ENCODE measurements around the gene RNF144B. TPM values are rescaled to one million over a fixed set of nuclear protein-coding genes. Genes with fewer than 3 reads are reported as not detected.

Gene RNF144B
- total RNA-seq, 1 donor from 2014 or later = 13.7 TPM

DNA sequence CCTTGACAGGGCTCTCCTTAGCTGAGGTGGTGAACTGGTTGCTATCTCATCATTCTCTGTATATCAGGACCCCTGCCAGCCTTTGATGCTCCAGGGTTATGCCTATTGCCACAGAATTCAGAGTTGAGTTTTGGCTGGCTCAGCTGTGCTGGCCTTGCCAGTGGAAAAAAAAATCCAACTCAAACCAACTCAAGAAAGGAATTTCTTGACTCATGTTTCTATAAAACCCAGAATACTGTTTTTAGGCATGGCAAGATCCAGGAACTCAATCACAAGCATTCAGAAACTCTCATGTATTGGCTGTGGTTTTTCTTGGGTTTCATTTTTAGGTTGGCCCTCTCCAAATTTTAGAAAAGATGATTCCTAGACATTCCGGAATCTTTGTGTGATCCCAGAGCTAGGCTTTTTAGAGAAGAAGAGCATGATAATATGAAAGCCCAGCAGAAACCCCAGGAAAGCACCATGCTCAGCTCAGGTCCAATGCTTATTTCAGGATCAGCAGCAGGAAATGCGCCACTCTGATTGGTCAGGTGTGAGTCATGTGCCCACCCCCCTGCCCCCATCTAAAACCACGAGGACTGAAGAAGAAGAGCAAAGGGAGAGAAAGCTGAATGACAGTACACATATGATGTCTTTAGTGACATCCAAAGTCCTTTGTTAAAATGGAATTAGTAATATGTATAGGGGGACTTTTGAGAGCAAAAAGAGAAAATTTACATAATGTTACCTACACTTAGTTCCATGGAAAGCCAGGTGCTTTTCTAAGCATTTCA lies 122.9 kb downstream of the RNF144B start:
- DNase-seq (ENCODE audit: low spot score) = no peak

DNA sequence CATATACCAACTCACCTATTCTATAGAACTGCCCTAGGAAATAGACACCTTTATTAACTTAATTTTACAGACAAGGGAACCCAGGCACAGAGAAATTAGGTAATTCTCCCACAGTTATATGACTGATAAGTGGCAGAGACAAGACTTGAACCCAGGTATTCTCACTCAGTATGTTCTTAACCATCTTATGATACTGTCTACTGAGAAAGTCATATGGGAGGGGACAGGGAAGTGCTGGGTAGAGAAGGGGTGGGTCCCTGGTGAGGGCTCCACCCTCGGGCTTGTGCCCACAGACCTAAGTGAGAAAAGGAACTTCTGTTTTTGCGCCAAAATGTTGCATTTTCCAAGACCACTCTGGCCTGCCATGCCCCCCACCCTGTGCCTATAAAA lies 123.5 kb downstream of the RNF144B start:
- no peak for DNase-seq (ENCODE audit: low spot score)

DNA sequence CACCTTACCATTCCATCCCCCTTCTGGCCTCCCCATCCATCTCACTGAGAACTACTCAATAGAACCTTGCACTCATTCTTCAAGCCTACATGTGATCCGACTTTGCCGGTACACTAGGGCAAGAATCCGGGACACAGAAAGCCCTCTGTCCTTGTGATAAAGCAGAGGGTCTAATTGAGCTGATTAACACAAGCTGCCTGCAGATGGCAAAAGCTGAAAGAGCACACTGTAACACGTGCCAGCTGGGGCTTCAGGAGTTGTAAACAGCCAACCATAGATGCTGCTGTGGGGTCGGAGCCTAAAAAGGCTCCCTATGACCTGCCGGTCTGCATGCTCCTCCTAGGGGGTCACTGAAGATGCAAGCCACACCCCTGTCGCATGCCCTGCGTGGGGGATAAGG lies 124.1 kb downstream of the RNF144B start:
- DNase-seq (ENCODE audit: low spot score) = no peak

DNA sequence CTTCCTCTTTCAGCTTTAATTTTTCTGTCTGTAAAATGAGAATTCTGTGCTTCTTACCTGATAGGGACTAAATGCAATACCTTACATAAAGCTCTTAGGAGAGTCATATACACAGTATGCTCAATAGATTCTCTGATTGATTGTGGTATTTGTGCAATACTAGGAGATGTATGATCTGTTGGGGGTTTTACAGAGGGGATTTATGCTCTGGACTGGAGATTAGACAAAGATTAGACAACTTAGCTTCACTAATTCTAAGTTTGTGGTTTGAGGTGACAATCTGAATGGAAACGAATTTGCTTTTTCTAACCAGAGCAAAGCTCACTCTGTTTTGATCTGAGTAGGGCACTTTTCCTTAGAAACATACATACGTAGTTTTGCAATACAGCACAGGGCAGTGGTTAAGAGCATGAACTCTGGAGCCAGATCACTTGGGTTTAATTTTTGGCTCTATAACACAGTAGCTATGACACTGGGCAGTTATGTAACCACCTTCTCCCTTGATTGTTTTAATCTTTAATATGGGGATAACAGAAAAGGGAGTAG lies 126.2 kb downstream of the RNF144B start:
- no peak for DNase-seq (ENCODE audit: low spot score)

DNA sequence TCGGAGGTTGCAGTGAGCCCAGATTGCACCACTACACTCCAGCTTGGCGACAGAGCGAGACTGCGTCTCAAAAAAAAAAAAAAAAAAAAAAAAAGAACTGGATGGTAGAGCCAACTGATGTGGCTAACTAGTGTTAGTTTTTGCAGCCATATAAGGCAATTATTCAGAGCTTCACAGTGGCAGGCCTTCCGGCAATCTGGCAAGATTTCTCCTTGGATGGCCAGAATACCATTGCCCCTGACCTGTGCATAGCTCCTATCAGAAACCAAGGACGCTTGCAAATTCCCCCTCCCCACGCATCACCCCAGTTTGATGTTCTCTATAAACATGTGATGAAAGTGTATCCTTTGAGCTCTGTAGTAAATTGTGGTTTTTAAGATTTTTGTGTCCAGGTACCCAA lies 127.0 kb downstream of the RNF144B start:
- DNase-seq (ENCODE audit: low spot score) = no peak

DNA sequence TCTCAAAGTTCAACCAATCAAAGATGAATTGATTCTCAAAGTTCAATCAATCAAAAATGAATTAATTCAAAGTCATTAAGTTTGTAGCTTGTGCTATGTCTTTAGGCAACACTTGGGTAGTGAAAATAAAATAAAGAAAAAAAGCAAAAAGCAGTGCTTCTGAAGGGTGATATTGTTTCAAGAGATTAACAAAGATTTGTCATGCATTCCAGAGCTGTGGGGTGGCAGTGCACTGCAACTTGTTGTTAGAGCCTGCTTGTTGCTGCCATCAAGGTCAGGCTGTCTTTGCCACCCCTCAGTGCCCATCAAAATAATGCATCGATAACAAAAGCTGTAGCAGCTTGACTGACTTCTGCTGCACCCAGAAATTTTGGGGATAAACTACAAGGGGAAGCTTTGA lies 128.6 kb downstream of the RNF144B start:
- no peak for DNase-seq (ENCODE audit: low spot score)

Other genes starting within 250 kb of the RNF144B start
- gene TPMT, start 232.3 kb upstream of the RNF144B start, total RNA-seq (ENCODE audit: insufficient read depth, low replicate concordance) = 7.7 TPM
- gene KDM1B, start 231.9 kb upstream of the RNF144B start, total RNA-seq (ENCODE audit: insufficient read depth, low replicate concordance) = 7.9 TPM
- gene DEK, start 122.8 kb upstream of the RNF144B start, total RNA-seq (ENCODE audit: insufficient read depth, low replicate concordance) = 187 TPM

Data from umbilical cord (tissue), 2 donors.